ENCODE measurements around the gene SCN11A. TPM values are rescaled to one million over a fixed set of nuclear protein-coding genes. Genes with fewer than 3 reads are reported as not detected.
A peak's percentile ranks its signal among the peaks of the same experiment; 100 is the strongest.

The SCN11A gene
- not detected in 2 replicates for total RNA-seq (2014; rRNA removed; shearing (Covaris generic))

DNA sequence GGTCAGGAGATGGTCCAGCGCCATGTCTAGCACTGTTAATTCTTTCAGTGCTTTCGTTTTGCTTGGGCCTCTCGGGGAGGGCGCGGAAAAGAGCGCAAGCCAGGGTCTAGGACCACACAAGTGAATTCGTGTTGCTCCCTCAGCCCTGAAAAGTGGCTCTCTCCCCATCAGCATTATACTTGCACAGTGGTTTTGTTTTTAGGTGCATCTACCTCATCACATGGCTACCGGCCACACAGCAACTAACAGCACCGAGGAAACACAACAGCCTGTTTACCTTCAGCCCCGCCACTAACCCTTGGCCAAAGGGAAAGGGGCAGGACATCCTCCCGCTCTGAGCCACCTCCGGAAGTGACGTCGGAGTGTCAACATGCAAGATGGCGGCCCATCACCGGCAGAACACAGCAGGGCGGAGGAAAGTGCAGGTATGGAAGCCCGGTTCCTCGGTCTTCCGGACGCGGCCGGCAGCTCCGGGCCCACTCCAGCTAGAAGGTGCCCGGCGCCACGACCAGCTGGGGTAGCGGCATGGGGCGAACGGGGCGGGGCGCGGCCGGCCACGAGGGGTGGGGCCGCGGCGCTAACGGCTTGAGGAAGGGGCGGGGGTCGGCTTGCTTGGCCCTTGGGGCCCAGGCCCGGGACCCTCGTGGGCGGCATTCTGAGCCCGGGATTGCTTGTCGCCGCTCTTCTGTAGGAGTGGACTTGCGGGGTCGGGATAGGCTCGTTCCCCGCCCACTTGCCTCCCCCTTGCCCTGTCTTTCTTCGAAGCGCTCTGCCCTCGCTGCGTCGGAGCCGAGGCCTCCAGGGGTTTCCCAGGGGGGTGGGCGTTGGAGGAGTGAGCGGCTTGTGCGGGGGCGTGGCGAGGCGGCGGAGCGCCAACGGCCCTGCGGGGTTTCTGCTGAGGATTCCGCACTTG, at the start of gene SCN11A, which contains the start of gene WDR48:
Gene SCN11A (minus strand): TSS at position 296 of the 913 bp plus-strand sequence. CDS start 101,582 bp downstream, outside the sequence.
Gene WDR48 (plus strand): TSS at position 368 of the 913 bp plus-strand sequence. CDS start 10 bp downstream, at position 378.
- peak; percentile 81 to 91 for DNase-seq (ENCODE audit: low read depth in 1 of 2, low spot score in 2 of 2)
- no peaks in the 10 kb centered on the region for H3K27me3 ChIP-seq (replicated peaks)
- H3K9me3 ChIP-seq (replicated peaks), result no peaks in the 10 kb centered on the region
- H3K4me3 ChIP-seq, result peak within 1 kb of the TSS; percentile 90
- H3K27ac ChIP-seq, result peak within 1 kb of the TSS; percentile 88
- H3K36me3 ChIP-seq, result peaks cover 9% of the 10 kb centered on the region; the same call in 1 of the 2 replicates
- peaks cover 17% of the 10 kb centered on the region for H3K4me1 ChIP-seq (replicated peaks)

DNA sequence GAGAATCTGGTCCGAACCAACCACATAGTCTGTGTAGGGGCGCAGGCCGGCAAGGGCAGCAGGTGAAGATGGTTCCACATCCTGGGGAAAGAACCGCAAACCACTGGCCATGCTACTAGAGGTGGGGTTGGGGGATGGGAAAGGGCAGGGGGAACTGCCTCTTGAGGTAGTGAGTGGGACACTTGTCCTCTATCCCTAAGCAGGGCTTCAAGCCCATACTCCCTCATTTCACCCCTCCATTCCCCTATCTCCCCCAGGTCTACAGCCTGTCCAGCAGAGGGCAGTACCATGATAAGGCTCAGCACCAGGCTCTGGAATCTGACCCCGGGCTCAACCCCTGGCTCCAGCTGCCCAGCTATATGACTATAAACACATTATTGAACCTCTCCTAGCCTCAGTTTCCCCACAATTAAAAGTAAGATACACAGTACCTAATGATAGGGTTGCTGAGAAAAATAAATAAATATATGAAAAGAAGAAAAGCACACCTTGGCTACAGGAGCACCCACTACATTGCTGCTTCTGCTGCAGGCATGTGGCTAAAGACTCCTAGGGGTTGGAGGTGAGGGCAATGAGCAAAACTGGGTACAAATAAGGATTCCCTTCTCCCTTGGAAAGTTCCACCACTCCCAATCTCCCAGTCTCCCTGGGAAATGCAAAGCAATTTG, 49.4 kb upstream of the SCN11A start:
- Histone ChIP-seq H3K27ac (no peak overlapping the region), H3K9me3 (replicated peaks) (no peaks in the 10 kb centered on the region), H3K4me3 (no peak overlapping the region), H3K4me1 (replicated peaks) (peaks cover 2% of the 10 kb centered on the region; the same call in 1 of the 2 replicates), H3K27me3 (replicated peaks) (no peaks in the 10 kb centered on the region), H3K36me3 (peaks cover 47% of the 10 kb centered on the region)
- DNase-seq (ENCODE audit: low read depth in 1 of 2, low spot score in 2 of 2), result peak in 1 of 2 experiments; percentile 5

DNA sequence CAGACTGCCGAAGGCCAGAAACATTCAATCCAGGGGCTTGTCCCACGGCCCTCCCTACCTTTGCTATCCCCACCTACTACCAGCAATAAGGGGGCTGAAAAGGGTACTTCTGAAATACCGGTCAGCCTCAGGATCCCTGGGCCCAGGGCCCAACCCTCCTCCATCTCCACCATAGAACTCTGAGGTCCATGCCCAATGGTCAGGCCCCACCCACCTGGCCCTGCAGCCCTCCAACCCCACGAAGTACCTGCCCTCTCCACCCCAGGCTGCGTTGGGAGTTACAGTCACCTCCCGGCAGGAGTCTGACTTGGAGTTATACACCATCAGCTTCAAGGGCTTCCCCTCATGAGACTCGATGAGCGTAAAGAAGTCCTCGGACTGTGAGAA, 48.7 kb upstream of the SCN11A start:
- DNase-seq (ENCODE audit: low read depth in 1 of 2, low spot score in 2 of 2), result no peak
- Histone ChIP-seq H3K27me3 (replicated peaks) (no peaks in the 10 kb centered on the region), H3K4me3 (no peak overlapping the region), H3K36me3 (peaks cover 54% of the 10 kb centered on the region), H3K27ac (no peak overlapping the region), H3K9me3 (replicated peaks) (no peaks in the 10 kb centered on the region), H3K4me1 (replicated peaks) (no peaks in the 10 kb centered on the region)

DNA sequence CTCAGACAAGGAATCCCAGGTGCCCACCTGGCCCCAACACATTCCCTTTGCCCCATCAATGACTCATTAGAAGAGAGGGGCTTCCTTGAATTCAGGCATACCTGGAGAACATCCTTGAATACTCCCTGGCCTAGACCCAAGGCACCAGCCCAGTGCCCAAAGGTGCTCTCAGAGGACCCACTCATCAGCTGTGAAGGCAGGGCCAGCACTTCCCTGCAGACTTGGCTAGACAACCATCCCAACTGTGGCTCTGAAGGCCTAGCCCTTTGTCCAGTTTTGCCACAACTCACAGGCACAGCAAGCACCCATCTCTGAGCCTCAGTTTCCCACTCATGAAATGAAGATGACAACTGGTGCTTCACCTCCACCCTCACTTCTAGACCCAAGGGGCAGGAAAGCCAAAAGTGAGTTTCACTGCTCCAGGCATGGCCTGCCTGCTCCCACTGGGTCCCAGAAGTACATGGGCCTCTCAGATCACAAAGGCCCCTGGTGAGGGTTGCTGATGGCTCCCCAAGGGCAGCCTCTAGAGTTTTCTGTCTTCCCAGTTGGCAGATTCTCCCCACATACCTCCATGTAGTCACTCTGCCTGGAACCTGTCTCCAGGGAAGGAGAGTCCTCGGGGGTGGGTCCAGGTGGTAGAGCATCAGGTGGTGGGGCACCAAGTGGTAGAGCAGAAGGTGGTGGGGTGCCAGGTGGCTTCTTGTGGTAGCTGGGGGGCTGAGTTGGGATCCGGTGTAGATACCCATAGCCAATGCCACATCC, 48.2 kb upstream of the SCN11A start:
- H3K9me3 ChIP-seq (replicated peaks), result no peaks in the 10 kb centered on the region
- peaks cover 60% of the 10 kb centered on the region for H3K36me3 ChIP-seq
- DNase-seq (ENCODE audit: low read depth in 1 of 2, low spot score in 2 of 2), result no peak
- no peak overlapping the region for H3K4me3 ChIP-seq
- no peaks in the 10 kb centered on the region for H3K4me1 ChIP-seq (replicated peaks)
- H3K27me3 ChIP-seq (replicated peaks), result no peaks in the 10 kb centered on the region
- H3K27ac ChIP-seq, result no peak overlapping the region

DNA sequence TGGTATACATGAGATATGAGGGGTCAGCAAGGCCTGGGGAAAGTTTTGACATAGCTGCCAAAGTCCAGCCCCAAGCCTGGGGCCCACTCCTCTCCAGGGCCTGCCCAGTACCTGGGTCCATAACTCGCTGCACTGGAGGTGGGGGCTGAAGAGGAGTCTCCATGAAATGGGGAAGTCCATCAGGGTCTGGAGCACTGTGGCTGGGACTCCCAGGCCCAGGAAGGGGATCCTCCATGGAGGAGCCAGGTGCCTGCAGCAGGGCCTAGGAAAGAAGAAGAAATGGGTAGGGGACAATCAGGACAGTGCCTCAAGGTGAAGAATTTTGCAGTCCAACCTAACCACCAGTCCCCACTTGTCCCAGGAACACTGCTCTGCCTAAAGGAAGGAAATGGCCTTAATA, 47.5 kb upstream of the SCN11A start:
- Histone ChIP-seq H3K36me3 (peaks cover 67% of the 10 kb centered on the region), H3K4me3 (no peak overlapping the region), H3K9me3 (replicated peaks) (no peaks in the 10 kb centered on the region), H3K4me1 (replicated peaks) (no peaks in the 10 kb centered on the region), H3K27me3 (replicated peaks) (no peaks in the 10 kb centered on the region), H3K27ac (no peak overlapping the region)
- no peak for DNase-seq (ENCODE audit: low read depth in 1 of 2, low spot score in 2 of 2)

DNA sequence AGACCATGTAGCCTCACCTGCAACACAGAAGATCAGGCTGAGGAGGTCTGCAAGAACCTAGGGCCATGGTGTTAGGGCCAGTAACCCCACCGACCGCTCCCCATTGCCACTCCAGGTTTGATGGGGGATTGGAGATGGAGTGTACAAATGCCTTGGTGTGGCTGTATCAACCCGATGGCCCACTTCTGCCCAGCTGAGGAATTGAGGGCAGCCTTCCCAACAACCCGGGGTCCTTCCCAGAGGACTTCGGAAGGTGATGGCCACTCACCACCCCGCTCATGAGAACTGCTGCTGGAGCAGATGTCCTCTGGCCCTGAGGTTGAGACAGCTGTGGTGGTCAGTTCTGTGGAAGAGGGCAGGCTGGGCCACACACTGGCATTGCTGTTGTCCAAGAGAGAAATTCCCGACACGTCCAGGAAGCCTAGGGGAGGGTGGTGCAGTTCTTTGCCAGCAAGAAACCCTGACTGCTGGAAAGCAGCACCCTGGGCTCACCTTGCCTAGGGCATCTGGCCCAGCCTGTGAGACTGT, 46.8 kb upstream of the SCN11A start:
- no peak for DNase-seq (ENCODE audit: low read depth in 1 of 2, low spot score in 2 of 2)
- Histone ChIP-seq H3K27me3 (replicated peaks) (no peaks in the 10 kb centered on the region), H3K4me1 (replicated peaks) (no peaks in the 10 kb centered on the region), H3K36me3 (peaks cover 72% of the 10 kb centered on the region), H3K9me3 (replicated peaks) (no peaks in the 10 kb centered on the region), H3K4me3 (no peak overlapping the region), H3K27ac (no peak overlapping the region)

DNA sequence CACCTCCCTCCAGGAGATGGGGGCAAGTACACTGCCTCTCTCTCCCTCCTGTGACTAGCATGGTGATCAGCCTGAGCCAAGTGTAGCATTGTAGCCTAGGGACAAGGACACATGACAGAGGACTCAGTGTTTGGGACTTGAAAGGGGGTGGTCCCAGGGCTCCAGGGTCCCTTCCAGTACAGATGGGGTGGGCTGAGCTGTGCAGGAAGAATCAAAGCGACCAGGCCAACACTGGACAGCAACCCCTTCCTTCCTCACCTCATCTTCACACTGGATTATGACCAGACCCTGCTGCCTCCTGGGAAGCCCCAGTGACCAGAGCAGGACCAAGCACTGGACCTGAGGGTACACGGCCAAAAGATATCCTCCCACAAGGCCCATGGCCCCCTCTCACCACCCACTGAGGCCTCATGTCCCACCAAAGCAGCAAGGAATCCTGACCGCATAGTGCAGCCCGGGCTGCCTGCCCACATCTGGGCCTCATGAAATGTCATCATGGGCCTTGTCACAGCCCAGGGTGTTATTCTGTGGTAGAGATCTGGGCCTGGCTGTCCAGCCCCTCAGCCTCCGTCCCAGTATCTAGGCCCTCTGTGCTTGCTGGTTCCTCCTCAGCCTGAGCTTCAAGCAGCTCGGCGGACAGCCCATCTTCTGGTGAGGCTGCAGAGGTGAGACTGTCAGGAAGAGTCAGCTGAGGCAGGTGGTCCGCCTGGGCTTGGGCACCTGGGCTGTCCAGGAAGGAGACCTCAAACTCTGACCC, 46.1 kb upstream of the SCN11A start:
- H3K27me3 ChIP-seq (replicated peaks), result no peaks in the 10 kb centered on the region
- H3K36me3 ChIP-seq, result peaks cover 72% of the 10 kb centered on the region
- H3K27ac ChIP-seq, result no peak overlapping the region
- no peak overlapping the region for H3K4me3 ChIP-seq
- DNase-seq (ENCODE audit: low read depth in 1 of 2, low spot score in 2 of 2), result no peak
- no peaks in the 10 kb centered on the region for H3K9me3 ChIP-seq (replicated peaks)
- H3K4me1 ChIP-seq (replicated peaks), result no peaks in the 10 kb centered on the region

DNA sequence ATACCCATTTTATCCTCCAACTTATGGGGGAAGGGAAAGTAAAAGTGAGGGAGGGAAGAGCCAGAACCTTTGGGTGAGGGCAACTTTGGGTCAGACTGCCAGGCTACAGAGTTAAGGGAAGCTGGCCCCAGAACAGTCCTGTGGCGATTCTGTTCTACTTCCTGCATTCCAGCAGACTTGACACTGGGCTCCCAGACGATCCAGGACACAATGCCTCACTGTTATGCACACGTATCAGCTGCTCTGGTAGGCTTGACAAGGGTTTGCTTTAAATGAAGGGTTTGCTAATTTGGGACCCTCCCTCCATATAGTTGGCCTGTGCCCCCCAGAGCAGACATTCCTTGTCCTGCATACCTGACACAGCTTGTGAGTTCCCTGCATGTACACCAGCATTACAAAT, 45.0 kb upstream of the SCN11A start:
- H3K27ac ChIP-seq, result no peak overlapping the region
- DNase-seq (ENCODE audit: low read depth in 1 of 2, low spot score in 2 of 2), result no peak

DNA sequence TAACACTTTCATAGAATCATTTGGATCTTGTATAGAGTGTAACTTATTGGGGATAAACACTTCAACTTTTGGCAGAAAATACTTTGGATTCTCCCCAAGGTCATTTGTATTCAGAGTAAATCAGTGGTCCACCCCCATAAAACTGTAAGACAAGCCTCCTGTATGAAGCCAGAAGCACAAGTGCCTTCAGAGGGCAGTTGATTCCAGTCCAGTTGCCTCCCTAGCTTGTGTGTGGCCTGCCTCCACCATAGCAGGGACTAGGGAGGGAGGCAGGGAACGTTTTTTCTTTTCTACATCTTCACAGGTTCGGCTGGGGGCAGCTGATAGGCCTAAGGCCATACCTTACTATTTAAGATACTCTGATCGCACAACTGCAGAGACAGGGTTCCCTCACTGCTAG, 44.0 kb upstream of the SCN11A start:
- Histone ChIP-seq H3K27ac (no peak overlapping the region), H3K4me3 (no peak overlapping the region), H3K27me3 (replicated peaks) (no peaks in the 10 kb centered on the region), H3K4me1 (replicated peaks) (no peaks in the 10 kb centered on the region), H3K36me3 (peaks cover 68% of the 10 kb centered on the region), H3K9me3 (replicated peaks) (no peaks in the 10 kb centered on the region)
- DNase-seq (ENCODE audit: low read depth in 1 of 2, low spot score in 2 of 2), result no peak

More for the DNA sequence above, 45.0 kb upstream of the SCN11A start:
- no peaks in the 10 kb centered on the region for H3K4me1 ChIP-seq (replicated peaks)
- H3K27me3 ChIP-seq (replicated peaks), result no peaks in the 10 kb centered on the region
- no peaks in the 10 kb centered on the region for H3K9me3 ChIP-seq (replicated peaks)
- no peak overlapping the region for H3K4me3 ChIP-seq
- H3K36me3 ChIP-seq, result peaks cover 69% of the 10 kb centered on the region

DNA sequence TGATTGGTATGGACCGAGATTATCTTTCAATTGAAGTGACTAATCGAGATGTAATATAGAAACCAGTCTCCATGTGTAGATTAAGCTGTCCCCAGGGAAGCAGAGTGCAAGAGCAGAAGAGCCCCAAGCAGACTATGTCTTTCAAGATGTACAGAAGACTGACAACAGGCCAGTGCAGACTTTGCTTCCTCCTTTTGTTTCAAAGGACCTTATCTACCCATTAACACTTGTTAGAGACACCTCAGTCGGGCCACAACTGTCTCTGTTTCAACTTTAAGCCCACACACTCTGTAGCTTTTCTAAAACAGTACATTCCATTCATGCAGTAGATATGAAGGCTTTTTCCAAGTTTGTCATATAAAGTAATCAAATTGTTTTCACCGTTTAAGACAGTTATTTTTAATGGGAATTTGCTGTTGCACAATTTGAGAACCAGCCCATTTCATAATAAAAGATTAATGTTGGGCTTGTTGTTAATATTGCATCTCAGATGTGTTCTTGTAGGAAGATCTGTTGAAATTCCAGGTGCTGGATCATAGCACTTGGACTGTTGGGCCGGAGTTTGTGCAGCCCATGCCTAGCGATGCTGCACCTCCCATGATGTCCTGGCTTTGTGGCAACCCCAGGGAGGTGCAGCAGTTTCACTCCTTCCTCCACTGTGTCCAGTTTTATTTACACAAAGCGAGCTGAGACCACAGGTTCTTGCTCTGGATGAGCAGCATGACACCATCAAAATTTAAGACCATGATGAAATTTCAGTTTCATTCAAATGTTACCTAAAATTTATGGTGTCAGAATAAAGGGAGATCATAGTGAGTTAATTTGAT, 43.3 kb upstream of the SCN11A start:
- Histone ChIP-seq H3K36me3 (peaks cover 64% of the 10 kb centered on the region), H3K4me1 (replicated peaks) (no peaks in the 10 kb centered on the region), H3K27ac (no peak overlapping the region), H3K9me3 (replicated peaks) (no peaks in the 10 kb centered on the region), H3K27me3 (replicated peaks) (no peaks in the 10 kb centered on the region), H3K4me3 (no peak overlapping the region)
- no peak for DNase-seq (ENCODE audit: low read depth in 1 of 2, low spot score in 2 of 2)

DNA sequence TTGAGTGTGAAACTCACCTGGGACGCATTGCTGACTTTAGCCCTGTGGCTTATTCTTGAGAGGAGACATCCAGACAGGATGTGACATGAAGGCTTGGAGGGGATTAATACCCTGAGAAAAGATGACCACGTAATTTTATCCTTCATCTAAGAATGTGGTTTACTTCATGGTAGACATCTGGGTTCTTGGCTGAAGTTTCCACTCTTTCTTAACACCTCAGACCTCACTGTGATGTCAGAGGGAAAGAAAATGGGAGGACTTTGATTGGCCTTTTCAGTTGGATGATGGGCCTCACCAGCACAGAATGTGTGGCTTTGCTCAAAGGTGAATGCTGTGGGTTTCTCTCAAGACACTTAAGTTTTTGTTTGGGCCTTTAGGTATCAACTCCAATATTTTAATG, 39.2 kb upstream of the SCN11A start:
- no peak for DNase-seq (ENCODE audit: low read depth in 1 of 2, low spot score in 2 of 2)
- no peak overlapping the region for H3K27ac ChIP-seq
- H3K27me3 ChIP-seq (replicated peaks), result no peaks in the 10 kb centered on the region
- peaks cover 39% of the 10 kb centered on the region for H3K36me3 ChIP-seq
- no peaks in the 10 kb centered on the region for H3K9me3 ChIP-seq (replicated peaks)
- no peaks in the 10 kb centered on the region for H3K4me1 ChIP-seq (replicated peaks)
- no peak overlapping the region for H3K4me3 ChIP-seq

DNA sequence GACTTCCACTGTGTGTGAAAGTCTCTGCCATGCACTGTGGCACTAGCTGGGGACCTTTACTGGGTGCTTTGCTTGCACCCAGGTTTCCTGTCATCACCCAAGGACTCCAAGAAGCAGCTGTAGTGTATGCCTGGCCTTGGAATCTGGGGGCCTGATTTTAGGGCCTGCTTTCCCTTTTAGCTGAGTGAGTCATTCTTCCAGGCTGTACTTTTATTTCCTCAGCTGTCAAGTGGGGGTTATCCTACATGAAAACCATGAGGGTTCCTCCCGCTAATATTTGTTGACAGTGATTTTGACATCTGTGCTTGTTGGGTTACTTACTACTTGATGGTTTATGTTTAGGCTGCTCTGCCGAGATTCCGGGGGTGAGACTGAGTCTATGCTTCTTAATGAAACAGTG, 37.1 kb upstream of the SCN11A start:
- no peaks in the 10 kb centered on the region for H3K27me3 ChIP-seq (replicated peaks)
- no peaks in the 10 kb centered on the region for H3K4me1 ChIP-seq (replicated peaks)
- no peak overlapping the region for H3K27ac ChIP-seq
- H3K4me3 ChIP-seq, result no peak overlapping the region
- H3K36me3 ChIP-seq, result peaks cover 23% of the 10 kb centered on the region
- no peaks in the 10 kb centered on the region for H3K9me3 ChIP-seq (replicated peaks)
- DNase-seq (ENCODE audit: low read depth in 1 of 2, low spot score in 2 of 2), result no peak
